Upper lobe of left lung (tissue), 4 donors: ENCODE results near the gene TBCD.

Experiments
- CTCF ChIP-seq, 6 experiments: fragments of 450-650 bp in 4 of 6; fragments of 200-600 bp in 2 of 6; sonication (generic) in 2 of 6; IDR thresholded peaks; one replicate each; pipeline ENCODE4 v1.5.1; 2016 to 2019; ENCODE audit warnings: antibody characterized with exemption in 6 of 6
- EP300 ChIP-seq, 4 donors: sonication (generic); formaldehyde crosslinking; IDR thresholded peaks; one replicate each; pipeline ENCODE4 v1.5.1; 2017; ENCODE audit warnings: antibody characterized with exemption in 4 of 4, control low read depth in 2 of 4
- POLR2A ChIP-seq, 4 donors: fragments of 450-650 bp; IDR thresholded peaks; one replicate each; pipeline ENCODE4 v1.5.1; 2016 to 2017; ENCODE audit warnings: antibody characterized with exemption in 4 of 4, mild to moderate bottlenecking in 2 of 4
- POLR2AphosphoS5 ChIP-seq, 2 donors: sonication (generic); formaldehyde crosslinking; IDR thresholded peaks; one replicate each; pipeline ENCODE4 v1.5.1; 2017; ENCODE audit warnings: antibody characterized with exemption in 2 of 2

- no peak for TF ChIP-seq CTCF (IDR thresholded peaks at IDR 0.05)
- no peak for TF ChIP-seq POLR2AphosphoS5 (IDR thresholded peaks at IDR 0.05)
- TF ChIP-seq POLR2A (IDR thresholded peaks at IDR 0.05) = no peak
- no peak for TF ChIP-seq EP300 (IDR thresholded peaks at IDR 0.05)
Measured at GRCh38 chr17:82831818-82832200, 79.9 kb downstream of the TBCD start.
